A549 (cell line): ENCODE data around the gene SH3RF3. TPM values are rescaled to one million over a fixed set of nuclear protein-coding genes. Genes with fewer than 3 reads are reported as not detected.

Experiments
- ATAC-seq, 2 experiments: fragments of 200-7000 bp in 1 of 2; fragments of >200 bp in 1 of 2; cut with Nextera tagmentation in 1 of 2; cut with Tn5 transposase in 1 of 2; 3 replicates each; pipeline versions ENCODE4 v1.8.0 to v1.9.1; 2018 to 2020; ENCODE audit warnings: mild to moderate bottlenecking in 1 of 2, moderate library complexity in 1 of 2
- CTCF ChIA-PET: fragments of 300-600 bp; sonication (Branson Sonifier 250); formaldehyde crosslinking; extraction: SDS; loops from one replicate; lab custom pipeline; 2021; ENCODE audit warnings: antibody characterized with exemption, inconsistent platforms; lab: Yijun Ruan, JAX
- POLR2A ChIA-PET: fragments of 350-600 bp; formaldehyde crosslinking; extraction: SDS; loops from one replicate; lab custom pipeline; 2021; ENCODE audit warnings: antibody characterized with exemption, inconsistent platforms; lab: Yijun Ruan, JAX
- DNase-seq, 2 experiments: peaks; one replicate each; pipeline versions ENCODE4 v3.0.0 to v3.0.0-alpha.2; 2011 to 2016; ENCODE audit warnings: low read depth in 1 of 2, low spot score in 1 of 2
- FAIRE-seq: peaks from 2 replicates; lab custom pipeline; 2011; peaks lifted over from hg19 to GRCh38; lab: Jason Lieb, UNC
- H3K27ac ChIP-seq, 2 experiments: fragments of >200 bp; sonication (Bioruptor Twin); formaldehyde crosslinking; 3 replicates each; pipeline ENCODE4 v1.5.1; 2016 to 2017
- H3K4me1 ChIP-seq: fragments of >200 bp; sonication (Bioruptor Twin); formaldehyde crosslinking; 3 replicates; pipeline ENCODE4 v1.6.1; 2016
- H3K4me2 ChIP-seq: fragments of >200 bp; sonication (Bioruptor Twin); formaldehyde crosslinking; 3 replicates; pipeline ENCODE4 v1.6.1; 2016
- H3K4me3 ChIP-seq: fragments of >200 bp; sonication (Bioruptor Twin); formaldehyde crosslinking; 3 replicates; pipeline ENCODE4 v1.5.1; 2016
- H3K9me3 ChIP-seq: fragments of >200 bp; sonication (Bioruptor Twin); formaldehyde crosslinking; 3 replicates; pipeline ENCODE4 v1.6.1; 2016
- BHLHE40 ChIP-seq: IDR thresholded peaks from 2 replicates; pipeline ENCODE4 v1.6.1; 2012; ENCODE audit warnings: low read depth, low read length, inconsistent platforms
- CEBPB ChIP-seq, 2 experiments: fragments of >200 bp in 1 of 2; sonication (Bioruptor Twin) in 1 of 2; formaldehyde crosslinking in 1 of 2; IDR thresholded peaks; 2 replicates each; pipeline ENCODE4 v1.6.1; 2012 to 2016
- EP300 ChIP-seq, 2 experiments: fragments of >200 bp; sonication (Bioruptor Twin); formaldehyde crosslinking; IDR thresholded peaks; 2 replicates in 1 of 2; 3 replicates in 1 of 2; pipeline ENCODE4 v1.6.1; 2016 to 2017
- ESRRA ChIP-seq: fragments of 150-350 bp; IDR thresholded peaks from 2 replicates; pipeline ENCODE4 v1.6.1; 2014; ENCODE audit warnings: mild to moderate bottlenecking, low read length, borderline replicate concordance
- FOXS1 ChIP-seq: fragments of 250-450 bp; sonication (Bioruptor Pico); IDR thresholded peaks from 2 replicates; pipeline ENCODE4 v1.5.0; 2020; ENCODE audit warnings: mild to moderate bottlenecking, moderate library complexity
- HOXB5 ChIP-seq: fragments of 250-450 bp; sonication (Bioruptor Pico); IDR thresholded peaks from 2 replicates; pipeline ENCODE4 v1.5.0; 2020; ENCODE audit warnings: mild to moderate bottlenecking, moderate library complexity
- JUN ChIP-seq, 2 experiments: fragments of >200 bp; sonication (Bioruptor Twin); formaldehyde crosslinking; IDR thresholded peaks; 2 replicates in 1 of 2; 3 replicates in 1 of 2; pipeline ENCODE4 v1.6.1; 2016 to 2017
- KDM1A ChIP-seq: fragments of 200-600 bp; sonication (generic); IDR thresholded peaks from 2 replicates; pipeline ENCODE4 v1.6.1; 2016; ENCODE audit warnings: low read depth, mild to moderate bottlenecking
- MAFK ChIP-seq: fragments of 450-650 bp; IDR thresholded peaks from 2 replicates; pipeline ENCODE4 v1.6.1; 2014; ENCODE audit not compliant: partially characterized antibody
- NFE2L2 ChIP-seq: fragments of 150-350 bp; conservative IDR thresholded peaks from 2 replicates; pipeline ENCODE4 v1.6.1; 2014; ENCODE audit warnings: low read length
- NR3C1 ChIP-seq: fragments of >200 bp; sonication (Bioruptor Twin); formaldehyde crosslinking; IDR thresholded peaks from 3 replicates; pipeline ENCODE4 v1.6.1; 2017
- RARB ChIP-seq: fragments of 250-450 bp; sonication (Bioruptor Pico); IDR thresholded peaks from 2 replicates; pipeline ENCODE4 v1.8.0; 2021; ENCODE audit warnings: mild to moderate bottlenecking, moderate library complexity
- RFX5 ChIP-seq: fragments of 450-650 bp; IDR thresholded peaks from 2 replicates; pipeline ENCODE4 v1.7.1; 2014; ENCODE audit warnings: antibody characterized with exemption, mild to moderate bottlenecking, moderate library complexity
- RNF2 ChIP-seq: fragments of 200-600 bp; sonication (generic); IDR thresholded peaks from 2 replicates; pipeline ENCODE4 v1.6.1; 2016; ENCODE audit warnings: low read depth, mild to moderate bottlenecking, antibody characterized with exemption, moderate library complexity, borderline replicate concordance
- SMC3 ChIP-seq: fragments of >200 bp; sonication (Bioruptor Twin); formaldehyde crosslinking; IDR thresholded peaks from 3 replicates; pipeline ENCODE4 v1.6.1; 2018; ENCODE audit warnings: inconsistent platforms
- SREBF2 ChIP-seq: fragments of 450-650 bp; IDR thresholded peaks from 2 replicates; pipeline ENCODE4 v1.6.1; 2014; ENCODE audit warnings: mild to moderate bottlenecking, moderate library complexity
- TFCP2L1 ChIP-seq: fragments of 250-450 bp; sonication (Bioruptor Pico); IDR thresholded peaks from 2 replicates; pipeline ENCODE4 v1.5.0; 2021; ENCODE audit warnings: mild to moderate bottlenecking
- TP53 ChIP-seq: fragments of 250-450 bp; sonication (Bioruptor Pico); IDR thresholded peaks from 2 replicates; pipeline ENCODE4 v1.5.0; 2021; ENCODE audit warnings: mild to moderate bottlenecking, moderate library complexity
- ZC3H11A ChIP-seq: fragments of 450-650 bp; IDR thresholded peaks from 2 replicates; pipeline ENCODE4 v1.6.1; 2014; ENCODE audit warnings: antibody characterized with exemption, mild to moderate bottlenecking
- ZNF302 ChIP-seq: fragments of 250-450 bp; sonication (Bioruptor Pico); IDR thresholded peaks from 2 replicates; pipeline ENCODE4 v1.9.0; 2021; ENCODE audit warnings: inconsistent platforms, mild to moderate bottlenecking, moderate library complexity
- ZSCAN20 ChIP-seq: fragments of 250-450 bp; sonication (Bioruptor Pico); IDR thresholded peaks from 2 replicates; pipeline ENCODE4 v1.8.0; 2022; ENCODE audit warnings: mild to moderate bottlenecking, moderate library complexity
- WGBS: methylation state at CpG from one replicate; pipeline ENCODE4 v1.1.6; 2017; ENCODE audit errors: missing lambda C conversion rate; 5-methylcytosine and 5-hydroxymethylcytosine counted together
- polyA plus RNA-seq, 4 experiments: library from polyadenylated mRNA; depleted of rRNA in 3 of 4; stranded (reverse); fragments of >200 nt; fragmentation: RNase III in 1 of 4; extraction: RNeasy Plus Mini Kit Qiagen cat#74134 plus additional on column Dnase treatment in 1 of 4; gene quantifications; 2 replicates in 3 of 4; 3 replicates in 1 of 4; pipeline ENCODE4 v1.2.3, GENCODE V29; 2011 to 2017
- TF ChIP-seq, protein P1 (sequence below): IDR thresholded peaks from 2 replicates; pipeline ENCODE4 v1.6.1; 2012
- TF ChIP-seq, protein P2 (sequence below): fragments of 150-350 bp; IDR thresholded peaks from 2 replicates; pipeline ENCODE4 v1.6.1; 2014; ENCODE audit warnings: low read depth, mild to moderate bottlenecking, low read length
- TF ChIP-seq, protein P3 (sequence below): fragments of >200 bp; sonication (Bioruptor Twin); formaldehyde crosslinking; IDR thresholded peaks from 3 replicates; pipeline ENCODE4 v1.5.1; 2016
- TF ChIP-seq, protein P4 (sequence below): fragments of >200 bp; sonication (Bioruptor Twin); formaldehyde crosslinking; IDR thresholded peaks from 2 replicates; pipeline ENCODE4 v1.6.1; 2016
- TF ChIP-seq, protein P5 (sequence below): fragments of >200 bp; sonication (Bioruptor Twin); formaldehyde crosslinking; IDR thresholded peaks from 3 replicates; pipeline ENCODE4 v1.6.1; 2016

SH3RF3 gene
- polyA plus RNA-seq, 2 of the 4 experiments (the other 2 are of a cell fraction) = 0.04 to 0.21 TPM

DNA sequence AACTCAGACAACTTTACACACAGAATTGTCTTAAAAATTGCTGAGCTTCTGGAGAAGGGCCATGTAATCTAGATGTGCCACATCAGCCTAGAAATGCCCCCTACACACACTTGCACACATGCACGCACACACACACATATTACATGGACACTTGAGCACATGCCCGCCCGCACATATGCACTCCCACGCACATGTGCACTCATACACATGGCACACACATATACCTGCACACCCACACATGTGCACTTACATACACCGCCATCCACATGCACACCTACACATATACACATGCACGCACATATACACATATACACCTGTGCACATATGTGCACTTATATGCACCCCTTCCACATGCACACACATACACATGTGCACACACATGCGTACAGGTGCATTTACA is 271.1 kb downstream of the SH3RF3 start:
- TF ChIP-seq HOXB5 (CRISPR knock-in tag) (no peak), ZNF302 (CRISPR knock-in tag) (no peak), NFE2L2 (no peak), ZSCAN20 (no peak), SMC3 (no peak), TFCP2L1 (no peak), SREBF2 (no peak), NR3C1 (no peak), RFX5 (no peak), MAFK (no peak), FOXS1 (CRISPR knock-in tag) (no peak), TP53 (CRISPR knock-in tag) (no peak), EP300 (IDR thresholded peaks at IDR 0.05) (no peak), RARB (no peak)
- TF ChIP-seq, protein P1, sequence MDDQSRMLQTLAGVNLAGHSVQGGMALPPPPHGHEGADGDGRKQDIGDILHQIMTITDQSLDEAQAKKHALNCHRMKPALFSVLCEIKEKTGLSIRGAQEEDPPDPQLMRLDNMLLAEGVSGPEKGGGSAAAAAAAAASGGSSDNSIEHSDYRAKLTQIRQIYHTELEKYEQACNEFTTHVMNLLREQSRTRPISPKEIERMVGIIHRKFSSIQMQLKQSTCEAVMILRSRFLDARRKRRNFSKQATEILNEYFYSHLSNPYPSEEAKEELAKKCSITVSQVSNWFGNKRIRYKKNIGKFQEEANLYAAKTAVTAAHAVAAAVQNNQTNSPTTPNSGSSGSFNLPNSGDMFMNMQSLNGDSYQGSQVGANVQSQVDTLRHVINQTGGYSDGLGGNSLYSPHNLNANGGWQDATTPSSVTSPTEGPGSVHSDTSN = no peak
- TF ChIP-seq, protein P2, sequence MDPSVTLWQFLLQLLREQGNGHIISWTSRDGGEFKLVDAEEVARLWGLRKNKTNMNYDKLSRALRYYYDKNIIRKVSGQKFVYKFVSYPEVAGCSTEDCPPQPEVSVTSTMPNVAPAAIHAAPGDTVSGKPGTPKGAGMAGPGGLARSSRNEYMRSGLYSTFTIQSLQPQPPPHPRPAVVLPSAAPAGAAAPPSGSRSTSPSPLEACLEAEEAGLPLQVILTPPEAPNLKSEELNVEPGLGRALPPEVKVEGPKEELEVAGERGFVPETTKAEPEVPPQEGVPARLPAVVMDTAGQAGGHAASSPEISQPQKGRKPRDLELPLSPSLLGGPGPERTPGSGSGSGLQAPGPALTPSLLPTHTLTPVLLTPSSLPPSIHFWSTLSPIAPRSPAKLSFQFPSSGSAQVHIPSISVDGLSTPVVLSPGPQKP = no peak
- TF ChIP-seq, protein P3, sequence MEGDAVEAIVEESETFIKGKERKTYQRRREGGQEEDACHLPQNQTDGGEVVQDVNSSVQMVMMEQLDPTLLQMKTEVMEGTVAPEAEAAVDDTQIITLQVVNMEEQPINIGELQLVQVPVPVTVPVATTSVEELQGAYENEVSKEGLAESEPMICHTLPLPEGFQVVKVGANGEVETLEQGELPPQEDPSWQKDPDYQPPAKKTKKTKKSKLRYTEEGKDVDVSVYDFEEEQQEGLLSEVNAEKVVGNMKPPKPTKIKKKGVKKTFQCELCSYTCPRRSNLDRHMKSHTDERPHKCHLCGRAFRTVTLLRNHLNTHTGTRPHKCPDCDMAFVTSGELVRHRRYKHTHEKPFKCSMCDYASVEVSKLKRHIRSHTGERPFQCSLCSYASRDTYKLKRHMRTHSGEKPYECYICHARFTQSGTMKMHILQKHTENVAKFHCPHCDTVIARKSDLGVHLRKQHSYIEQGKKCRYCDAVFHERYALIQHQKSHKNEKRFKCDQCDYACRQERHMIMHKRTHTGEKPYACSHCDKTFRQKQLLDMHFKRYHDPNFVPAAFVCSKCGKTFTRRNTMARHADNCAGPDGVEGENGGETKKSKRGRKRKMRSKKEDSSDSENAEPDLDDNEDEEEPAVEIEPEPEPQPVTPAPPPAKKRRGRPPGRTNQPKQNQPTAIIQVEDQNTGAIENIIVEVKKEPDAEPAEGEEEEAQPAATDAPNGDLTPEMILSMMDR = no peak
- TF ChIP-seq, protein P4, sequence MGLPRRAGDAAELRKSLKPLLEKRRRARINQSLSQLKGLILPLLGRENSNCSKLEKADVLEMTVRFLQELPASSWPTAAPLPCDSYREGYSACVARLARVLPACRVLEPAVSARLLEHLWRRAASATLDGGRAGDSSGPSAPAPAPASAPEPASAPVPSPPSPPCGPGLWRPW = no peak
- TF ChIP-seq, all 56 proteins: peak for 0
- Histone ChIP-seq H3K4me3 (no peak overlapping the region), H3K4me2 (no peak overlapping the region), H3K9me3 (no peaks in the 10 kb centered on the region), H3K4me1 (no peaks in the 10 kb centered on the region), H3K27ac (no peak overlapping the region)
- no peak for FAIRE-seq
- DNase-seq = no peak
- ChIA-PET POLR2A (no interaction called here), CTCF (no interaction called here)
- ATAC-seq = no peak
- 67% methylated on average over 7 of the region's 7 CpGs for WGBS

DNA sequence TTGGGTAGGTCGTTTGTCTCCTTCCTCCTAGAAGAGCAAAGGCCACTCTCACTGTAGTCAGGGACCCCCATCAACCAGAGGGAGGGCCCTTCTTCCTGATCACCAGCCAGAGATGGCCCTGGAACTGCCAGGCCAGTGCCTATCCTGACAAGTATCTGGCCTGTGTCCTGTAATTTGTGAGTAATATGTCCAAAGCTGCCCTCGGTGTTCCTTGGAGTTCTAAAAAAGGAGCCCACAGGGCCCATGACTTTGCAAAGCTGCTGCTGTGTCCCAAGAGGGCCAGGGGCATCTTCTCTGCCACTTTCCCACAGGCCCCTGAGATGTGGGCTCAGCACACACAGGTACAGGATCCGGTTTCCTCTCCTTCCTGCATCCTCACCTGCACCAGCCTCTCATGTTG is 272.4 kb downstream of the SH3RF3 start:
- CTCF ChIA-PET = interaction anchor here (2.0 kb wide), 1 partner anchor 10 kb away, joined by 5 read pairs; no protein-coding TSS in a partner anchor
- TF ChIP-seq KDM1A (no peak), CEBPB (IDR thresholded peaks at IDR 0.05) (no peak), ESRRA (no peak), NFE2L2 (no peak), RARB (no peak), RNF2 (no peak), EP300 (IDR thresholded peaks at IDR 0.05) (no peak), BHLHE40 (no peak), RFX5 (no peak), ZSCAN20 (no peak), HOXB5 (CRISPR knock-in tag) (no peak), JUN (IDR thresholded peaks at IDR 0.05) (no peak), ZC3H11A (no peak)
- TF ChIP-seq, protein P1 = no peak
- TF ChIP-seq, protein P5, sequence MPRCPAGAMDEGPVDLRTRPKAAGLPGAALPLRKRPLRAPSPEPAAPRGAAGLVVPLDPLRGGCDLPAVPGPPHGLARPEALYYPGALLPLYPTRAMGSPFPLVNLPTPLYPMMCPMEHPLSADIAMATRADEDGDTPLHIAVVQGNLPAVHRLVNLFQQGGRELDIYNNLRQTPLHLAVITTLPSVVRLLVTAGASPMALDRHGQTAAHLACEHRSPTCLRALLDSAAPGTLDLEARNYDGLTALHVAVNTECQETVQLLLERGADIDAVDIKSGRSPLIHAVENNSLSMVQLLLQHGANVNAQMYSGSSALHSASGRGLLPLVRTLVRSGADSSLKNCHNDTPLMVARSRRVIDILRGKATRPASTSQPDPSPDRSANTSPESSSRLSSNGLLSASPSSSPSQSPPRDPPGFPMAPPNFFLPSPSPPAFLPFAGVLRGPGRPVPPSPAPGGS = no peak

More for the DNA sequence above, 272.4 kb downstream of the SH3RF3 start:
- H3K9me3 ChIP-seq = no peaks in the 10 kb centered on the region
- H3K4me3 ChIP-seq = no peak overlapping the region
- FAIRE-seq (no peak), ATAC-seq (no peak), DNase-seq (no peak)
- no peaks in the 10 kb centered on the region for H3K4me1 ChIP-seq
- no peak overlapping the region for H3K4me2 ChIP-seq
- H3K27ac ChIP-seq = no peak overlapping the region
- 15% methylated on average over 3 of the region's 3 CpGs for WGBS
- POLR2A ChIA-PET = no interaction called here
